IMR-90 (cell line): ENCODE results near the gene GBA2. TPM values are rescaled to one million over a fixed set of nuclear protein-coding genes. Genes with fewer than 3 reads are reported as not detected.

Source experiments
- ATAC-seq: fragments of 200-7000 bp; cut with Tn5 transposase; 2 replicates; pipeline ENCODE4 v1.9.1; 2020; ENCODE audit warnings: low read depth, mild to moderate bottlenecking, moderate library complexity
- BruUV-seq: library from RNA; stranded (reverse); fragments of 400-500 nt; replicated peaks from 2 replicates; lab custom pipeline; 2021; lab: Mats Ljungman, UMichigan
- CTCF ChIA-PET: fragments of 300-600 bp; formaldehyde crosslinking; extraction: SDS; loops from one replicate; lab custom pipeline; 2021; ENCODE audit warnings: antibody characterized with exemption; lab: Yijun Ruan, JAX
- POLR2A ChIA-PET: fragments of 300-600 bp; sonication (Branson Sonifier 250); formaldehyde crosslinking; loops from one replicate; lab custom pipeline; 2022; ENCODE audit warnings: antibody characterized with exemption; ENCODE audit not compliant: unreplicated experiment; lab: Charles Lee
- DNase-seq: peaks from one replicate; pipeline ENCODE4 v3.0.0; 2013
- H2AFZ ChIP-seq: replicated peaks from 2 replicates; pipeline ENCODE3; 2013; ENCODE audit warnings: low read length, mild to moderate bottlenecking; ENCODE audit not compliant: poor library complexity
- H2AK5ac ChIP-seq: 2 replicates; pipeline ENCODE4 v1.6.1; 2013; ENCODE audit warnings: low read depth, low read length, inconsistent platforms
- H2AK9ac ChIP-seq: replicated peaks from 2 replicates; pipeline ENCODE3; 2013; ENCODE audit warnings: mild to moderate bottlenecking, low read depth, low read length, moderate library complexity; ENCODE audit not compliant: poor library complexity
- H2BK120ac ChIP-seq: 2 replicates; pipeline ENCODE4 v1.6.1; 2013; ENCODE audit warnings: low read depth, low read length, inconsistent platforms
- H2BK15ac ChIP-seq: 3 replicates; pipeline ENCODE4 v1.6.1; 2013; ENCODE audit warnings: low read depth, low read length, inconsistent platforms
- H2BK20ac ChIP-seq: 2 replicates; pipeline ENCODE4 v1.6.1; 2013; ENCODE audit warnings: low read depth, mild to moderate bottlenecking, inconsistent platforms, low read length, moderate library complexity
- H2BK5ac ChIP-seq: 2 replicates; pipeline ENCODE4 v1.6.1; 2013; ENCODE audit warnings: mild to moderate bottlenecking, low read depth, low read length, inconsistent platforms; ENCODE audit not compliant: poor library complexity, severe bottlenecking
- H3K14ac ChIP-seq: replicated peaks from 2 replicates; pipeline ENCODE4 v1.6.1; 2013; ENCODE audit warnings: low read depth, low read length, inconsistent platforms
- H3K18ac ChIP-seq: 2 replicates; pipeline ENCODE4 v1.6.1; 2013; ENCODE audit warnings: low read depth, low read length, control low read depth
- H3K23ac ChIP-seq: 2 replicates; pipeline ENCODE4 v1.6.1; 2013; ENCODE audit warnings: low read depth, low read length, inconsistent platforms
- H3K27ac ChIP-seq: 2 replicates; pipeline ENCODE4 v1.5.1; 2013; ENCODE audit warnings: mild to moderate bottlenecking, control low read depth, low read length; ENCODE audit not compliant: insufficient read depth
- H3K27me3 ChIP-seq: 2 replicates; pipeline ENCODE4 v1.6.1; 2013; ENCODE audit warnings: low read length; ENCODE audit not compliant: control insufficient read depth, insufficient read depth
- H3K36me3 ChIP-seq: 2 replicates; pipeline ENCODE4 v1.6.1; 2013; ENCODE audit warnings: low read length, mixed read lengths; ENCODE audit not compliant: control insufficient read depth, insufficient read depth
- H3K4ac ChIP-seq: 2 replicates; pipeline ENCODE4 v1.6.1; 2013; ENCODE audit warnings: low read depth, low read length, inconsistent platforms
- H3K4me1 ChIP-seq: 2 replicates; pipeline ENCODE4 v1.6.1; 2013; ENCODE audit warnings: low read length, mixed read lengths; ENCODE audit not compliant: control insufficient read depth, insufficient read depth
- H3K4me2 ChIP-seq: 2 replicates; pipeline ENCODE4 v1.6.1; 2013; ENCODE audit warnings: low read depth, mild to moderate bottlenecking, control low read depth, low read length, moderate library complexity
- H3K4me3 ChIP-seq: 2 replicates; pipeline ENCODE4 v1.5.1; 2013; ENCODE audit warnings: low read depth, mild to moderate bottlenecking, control low read depth, low read length, moderate library complexity; ENCODE audit not compliant: insufficient read depth
- H3K56ac ChIP-seq: 2 replicates; pipeline ENCODE4 v1.6.1; 2013; ENCODE audit warnings: low read length, inconsistent platforms; ENCODE audit not compliant: insufficient read depth; ENCODE audit errors: extremely low read depth
- H3K79me1 ChIP-seq, 2 experiments: 2 replicates each; pipeline ENCODE4 v1.6.1; 2013; ENCODE audit warnings: low read length in 2 of 2, inconsistent platforms in 1 of 2, low read depth in 1 of 2
- H3K9ac ChIP-seq: 2 replicates; pipeline ENCODE4 v1.6.1; 2013; ENCODE audit warnings: low read depth, low read length, control low read depth
- H3K9me1 ChIP-seq: 2 replicates; pipeline ENCODE4 v1.6.1; 2013; ENCODE audit warnings: low read length, inconsistent platforms; ENCODE audit not compliant: insufficient read depth
- H3K9me3 ChIP-seq: 2 replicates; pipeline ENCODE4 v1.6.1; 2013; ENCODE audit warnings: low read length; ENCODE audit not compliant: control insufficient read depth, insufficient read depth
- H4K20me1 ChIP-seq: 2 replicates; pipeline ENCODE4 v1.6.1; 2013; ENCODE audit warnings: low read length, inconsistent platforms; ENCODE audit not compliant: insufficient read depth
- H4K5ac ChIP-seq: 2 replicates; pipeline ENCODE4 v1.6.1; 2013; ENCODE audit warnings: mild to moderate bottlenecking, low read depth, low read length, control low read depth
- H4K8ac ChIP-seq, 2 experiments: 2 replicates each; pipeline ENCODE4 v1.6.1; 2013; ENCODE audit warnings: low read depth in 2 of 2, low read length in 2 of 2, control low read depth in 1 of 2, inconsistent platforms in 1 of 2
- H4K91ac ChIP-seq: 2 replicates; pipeline ENCODE4 v1.6.1; 2013; ENCODE audit warnings: low read depth, low read length, inconsistent platforms; ENCODE audit not compliant: insufficient read depth
- CHD1 ChIP-seq: IDR thresholded peaks from 2 replicates; pipeline ENCODE4 v1.6.1; 2012; ENCODE audit warnings: low read depth, low read length, improper control_type of control experiment
- MXI1 ChIP-seq: IDR thresholded peaks from 2 replicates; pipeline ENCODE4 v1.6.1; 2012; ENCODE audit warnings: low read depth, mild to moderate bottlenecking, low read length, moderate library complexity, borderline replicate concordance
- RAD21 ChIP-seq: IDR thresholded peaks from 2 replicates; pipeline ENCODE4 v1.6.1; 2012; ENCODE audit warnings: low read length, improper control_type of control experiment
- WGBS, 2 experiments: methylation state at CpG; one replicate each; pipeline versions ENCODE4 v1.1.5 to v1.1.7; 2013; ENCODE audit warnings: missing lambda C conversion rate in 2 of 2; ENCODE audit not compliant: insufficient read length in 1 of 2; ENCODE audit errors: extremely low coverage in 2 of 2; 5-methylcytosine and 5-hydroxymethylcytosine counted together
- dilution Hi-C: fragments of 300-500 bp; cut with HindIII; formaldehyde crosslinking; loops from one replicate; pipeline ENCODE4 v1.14.3; 2018; ENCODE audit warnings: low sequenced_read_pairs; ENCODE audit not compliant: unreplicated experiment
- in situ Hi-C: fragments of 300-500 bp; cut with MboI; formaldehyde crosslinking; loops from 3 replicates; pipeline ENCODE4 v1.14.3; 2019; ENCODE audit warnings: low sequenced_read_pairs, inconsistent platforms, mixed read lengths
- intact Hi-C: fragments of 100-400 bp; cut with micrococcal nuclease; formaldehyde crosslinking; loops from 2 replicates; pipeline ENCODE4 v1.10.0; 2022
- polyA plus RNA-seq, 3 experiments: library from polyadenylated mRNA; depleted of rRNA; stranded (reverse); fragments of >200 nt; gene quantifications; 2 replicates each; pipeline ENCODE4 v1.2.3, GENCODE V29; 2012; ENCODE audit warnings: low replicate concordance in 1 of 3
- total RNA-seq: library from RNA; depleted of rRNA; stranded (reverse); fragments of >200 nt; gene quantifications from 2 replicates; pipeline ENCODE4 v1.2.3, GENCODE V29; 2012

The GBA2 gene
- total and polyA plus RNA-seq, 2 of the 4 experiments (the other 2 are of a cell fraction), result 18.1 to 38.2 TPM

- peak overlapping the region; percentile 83 for H3K4me3 ChIP-seq
- peak overlapping the region; percentile 93 to 98 for H4K8ac ChIP-seq
- H2AFZ ChIP-seq, result peak overlapping the region; percentile 84
- ChIA-PET POLR2A (interaction anchor here (0.5 to 2.6 kb wide), 10 partner anchors 10 to 203 kb away, joined by 3 to 25 read pairs (median 4); partner anchors contain the start of genes CREB3 and TLN1), CTCF (interaction anchor here (0.7 to 1.2 kb wide), 2 partner anchors 29 to 37 kb away, joined by 3 to 4 read pairs; no protein-coding TSS in a partner anchor)
- peak overlapping the region; percentile 93 for H3K23ac ChIP-seq
- intact Hi-C loops, result loop anchor here (2.0 to 5.0 kb wide), 2 partner anchors 33 to 39 kb away; partner anchors contain the start of genes CCDC107 and RMRP
- in situ Hi-C loops, result no loop called here
- H3K27ac ChIP-seq, result peak overlapping the region; percentile 98
- WGBS, 2 experiments, result 0% methylated on average over 5 of the region's 21 CpGs; no CpG with 5 or more reads in 1 of the 2 experiments
- peak overlapping the region; percentile 99 for H4K91ac ChIP-seq
- TF ChIP-seq MXI1, result no peak
- TF ChIP-seq CHD1, result no peak
- TF ChIP-seq RAD21, result no peak
- peak overlapping the region; percentile 97 for H3K14ac ChIP-seq
- H3K9me1 ChIP-seq, result peaks cover 14% of the 10 kb centered on the region
- BruUV-seq, result no TSS peak
- H2BK20ac ChIP-seq, result peak overlapping the region; percentile 82
- H3K4me1 ChIP-seq, result peaks cover 21% of the 10 kb centered on the region
- DNase-seq (peak; percentile 63), ATAC-seq (no peak)
- H3K4ac ChIP-seq, result peak overlapping the region; percentile 99
- H3K9ac ChIP-seq, result peak overlapping the region; percentile 95
- dilution Hi-C loops, result no loop called here
- peak overlapping the region; percentile 93 for H3K18ac ChIP-seq
- H3K4me2 ChIP-seq, result peak overlapping the region; percentile 83
- peak overlapping the region; percentile 98 for H2BK5ac ChIP-seq
- H3K36me3 ChIP-seq, result peaks cover 28% of the 10 kb centered on the region
- H3K56ac ChIP-seq, result peak overlapping the region; percentile 97
- H3K79me1 ChIP-seq, result peaks cover 0 to 55% of the 10 kb centered on the region in 2 experiments; a peak in 3 of 4 replicates
- H3K27me3 ChIP-seq, result no peaks in the 10 kb centered on the region
- no peaks in the 10 kb centered on the region for H3K9me3 ChIP-seq
- peak overlapping the region; percentile 73 for H4K5ac ChIP-seq
- H2BK15ac ChIP-seq, result peak overlapping the region; percentile 95; the same call in 2 of the 3 replicates
- peak overlapping the region; percentile 86 for H2BK120ac ChIP-seq
- H2AK9ac ChIP-seq, result peak overlapping the region; percentile 98
- peaks cover 45% of the 10 kb centered on the region for H4K20me1 ChIP-seq
- H2AK5ac ChIP-seq, result peak overlapping the region; percentile 94
Observed at GRCh38 chr9:35690294-35690613, 58.8 kb downstream of the GBA2 start.
